Activated T-helper 2 cell treated with anti-CD3 and anti-CD28 coated beads, Interferon-gamma antibody, Interleukin-2, Interleukin-4, amounts not matched to agents 10 μg/mL and 5 μg/mL and 100 μg/mL, durations not matched to agents 14 hours and 24 hours and 36 hours (primary cell): Measurements from ENCODE around the gene ARL6IP4. TPM values are rescaled to one million over a fixed set of nuclear protein-coding genes. Genes with fewer than 3 reads are reported as not detected.
"Not testable (repeated sequence)": the region's sequence is repeated elsewhere in the genome, so short reads cannot be mapped to it uniquely, and the experiment has no call there.

Experiments
- DNase-seq: peaks from one replicate; pipeline ENCODE4 v3.0.0; 2021; ENCODE audit warnings: low spot score
- H3K27ac Mint-ChIP-seq: one replicate; pipeline ENCODE4 v1.8.0; 2021; ENCODE audit warnings: mixed read lengths
- H3K27me3 Mint-ChIP-seq: one replicate; pipeline ENCODE4 v1.8.0; 2021; ENCODE audit warnings: low read depth, mixed read lengths
- H3K36me3 Mint-ChIP-seq: one replicate; pipeline ENCODE4 v1.8.0; 2021; ENCODE audit warnings: low read depth, mixed read lengths
- H3K4me1 Mint-ChIP-seq: one replicate; pipeline ENCODE4 v1.8.0; 2021; ENCODE audit warnings: low read depth, mixed read lengths
- H3K4me3 Mint-ChIP-seq: one replicate; pipeline ENCODE4 v1.8.0; 2021; ENCODE audit warnings: low read depth, mild to moderate bottlenecking, moderate library complexity, mixed read lengths
- H3K9me3 Mint-ChIP-seq: one replicate; pipeline ENCODE4 v1.8.0; 2021; ENCODE audit warnings: mixed read lengths
- intact Hi-C: fragments of 100-400 bp; cut with micrococcal nuclease; formaldehyde crosslinking; loops from one replicate; pipeline ENCODE4 v1.15.1; 2023
- total RNA-seq: library from RNA; stranded (reverse); gene quantifications from 2 replicates; pipeline ENCODE4 v1.2.3, GENCODE V29; 2022

ARL6IP4 gene
- total RNA-seq, 1 donor from 2014 or later, result 168 TPM

GRCh38 chr12:123003257-123003656, 22.8 kb downstream of the ARL6IP4 start:
- Mint-ChIP-seq H3K9me3 (no peaks in the 10 kb centered on the region), H3K4me1 (no peaks in the 10 kb centered on the region), H3K4me3 (no peak overlapping the region), H3K27ac (no peak overlapping the region), H3K27me3 (no peaks in the 10 kb centered on the region), H3K36me3 (no peaks in the 10 kb centered on the region)
- DNase-seq, result no peak
- intact Hi-C loops, result no loop called here

GRCh38 chr12:123004287-123004686, 23.8 kb downstream of the ARL6IP4 start:
- no peak overlapping the region for H3K27ac Mint-ChIP-seq
- no peaks in the 10 kb centered on the region for H3K4me1 Mint-ChIP-seq
- no peak for DNase-seq
- no peak overlapping the region for H3K4me3 Mint-ChIP-seq
- no peaks in the 10 kb centered on the region for H3K9me3 Mint-ChIP-seq
- no peaks in the 10 kb centered on the region for H3K36me3 Mint-ChIP-seq
- H3K27me3 Mint-ChIP-seq, result no peaks in the 10 kb centered on the region
- intact Hi-C loops, result no loop called here

GRCh38 chr12:123005081-123005626, 24.7 kb downstream of the ARL6IP4 start:
- Mint-ChIP-seq H3K4me3 (no peak overlapping the region), H3K9me3 (no peaks in the 10 kb centered on the region), H3K27me3 (no peaks in the 10 kb centered on the region), H3K4me1 (no peaks in the 10 kb centered on the region), H3K36me3 (no peaks in the 10 kb centered on the region), H3K27ac (no peak overlapping the region)
- intact Hi-C loops, result no loop called here
- no peak for DNase-seq

- H3K27ac Mint-ChIP-seq, result no peak overlapping the region
- no peak overlapping the region for H3K4me3 Mint-ChIP-seq
- no peak for DNase-seq
- no peaks in the 10 kb centered on the region for H3K9me3 Mint-ChIP-seq
- H3K4me1 Mint-ChIP-seq, result no peaks in the 10 kb centered on the region
- intact Hi-C loops, result no loop called here
- no peaks in the 10 kb centered on the region for H3K36me3 Mint-ChIP-seq
- H3K27me3 Mint-ChIP-seq, result no peaks in the 10 kb centered on the region
These were observed 26.5 kb downstream of the ARL6IP4 start for GRCh38 chr12:123006977-123007376.

GRCh38 chr12:123010110-123010509, 29.6 kb downstream of the ARL6IP4 start:
- no peaks in the 10 kb centered on the region for H3K36me3 Mint-ChIP-seq
- H3K9me3 Mint-ChIP-seq, result no peaks in the 10 kb centered on the region
- no peaks in the 10 kb centered on the region for H3K4me1 Mint-ChIP-seq
- no peak overlapping the region for H3K4me3 Mint-ChIP-seq
- DNase-seq, result no peak
- no peaks in the 10 kb centered on the region for H3K27me3 Mint-ChIP-seq
- H3K27ac Mint-ChIP-seq, result no peak overlapping the region
- intact Hi-C loops, result no loop called here

GRCh38 chr12:123010681-123011080, 30.2 kb downstream of the ARL6IP4 start:
- intact Hi-C loops, result no loop called here
- no peak overlapping the region for H3K27ac Mint-ChIP-seq
- H3K4me1 Mint-ChIP-seq, result no peaks in the 10 kb centered on the region
- no peak overlapping the region for H3K4me3 Mint-ChIP-seq
- H3K36me3 Mint-ChIP-seq, result no peaks in the 10 kb centered on the region
- no peak for DNase-seq
- H3K9me3 Mint-ChIP-seq, result no peaks in the 10 kb centered on the region
- H3K27me3 Mint-ChIP-seq, result no peaks in the 10 kb centered on the region

- Mint-ChIP-seq H3K4me1 (no peaks in the 10 kb centered on the region), H3K36me3 (no peaks in the 10 kb centered on the region), H3K9me3 (no peaks in the 10 kb centered on the region), H3K27me3 (no peaks in the 10 kb centered on the region), H3K27ac (no peak overlapping the region), H3K4me3 (no peak overlapping the region)
- intact Hi-C loops, result no loop called here
- no peak for DNase-seq
These were observed 31.2 kb downstream of the ARL6IP4 start for GRCh38 chr12:123011701-123012100.

GRCh38 chr12:123013185-123014095, 33.0 kb downstream of the ARL6IP4 start:
- no peaks in the 10 kb centered on the region for H3K9me3 Mint-ChIP-seq
- no peaks in the 10 kb centered on the region for H3K27me3 Mint-ChIP-seq
- H3K36me3 Mint-ChIP-seq, result no peaks in the 10 kb centered on the region
- no peak overlapping the region for H3K4me3 Mint-ChIP-seq
- no peak overlapping the region for H3K27ac Mint-ChIP-seq
- intact Hi-C loops, result no loop called here
- H3K4me1 Mint-ChIP-seq, result peaks cover 1% of the 10 kb centered on the region
- no peak for DNase-seq

- H3K27ac Mint-ChIP-seq, H3K27me3 Mint-ChIP-seq, H3K36me3 Mint-ChIP-seq, intact Hi-C loops, DNase-seq, H3K9me3 Mint-ChIP-seq, H3K4me1 Mint-ChIP-seq, H3K4me3 Mint-ChIP-seq: not testable (repeated sequence)
These were observed 34.0 kb downstream of the ARL6IP4 start for GRCh38 chr12:123014473-123014872.

- H3K27ac Mint-ChIP-seq, result no peak overlapping the region
- no peaks in the 10 kb centered on the region for H3K27me3 Mint-ChIP-seq
- no peak overlapping the region for H3K4me3 Mint-ChIP-seq
- H3K4me1 Mint-ChIP-seq, result peaks cover 5% of the 10 kb centered on the region
- DNase-seq, result no peak
- no peaks in the 10 kb centered on the region for H3K9me3 Mint-ChIP-seq
- intact Hi-C loops, result no loop called here
- no peaks in the 10 kb centered on the region for H3K36me3 Mint-ChIP-seq
These were observed 37.3 kb downstream of the ARL6IP4 start for GRCh38 chr12:123017753-123018152.

GRCh38 chr12:123019841-123020138, 39.3 kb downstream of the ARL6IP4 start:
- H3K36me3 Mint-ChIP-seq, result no peaks in the 10 kb centered on the region
- H3K27me3 Mint-ChIP-seq, result no peaks in the 10 kb centered on the region
- peaks cover 17% of the 10 kb centered on the region for H3K4me1 Mint-ChIP-seq
- no peak overlapping the region for H3K4me3 Mint-ChIP-seq
- no peak for DNase-seq
- intact Hi-C loops, result loop anchor here (5.0 kb wide), 2 partner anchors 58 to 218 kb away; no protein-coding TSS in a partner anchor
- H3K27ac Mint-ChIP-seq, result no peak overlapping the region
- H3K9me3 Mint-ChIP-seq, result no peaks in the 10 kb centered on the region

GRCh38 chr12:123021688-123022604, 41.5 kb downstream of the ARL6IP4 start:
- Mint-ChIP-seq H3K4me3 (no peak overlapping the region), H3K4me1 (peaks cover 25% of the 10 kb centered on the region), H3K9me3 (no peaks in the 10 kb centered on the region), H3K27me3 (no peaks in the 10 kb centered on the region), H3K36me3 (no peaks in the 10 kb centered on the region), H3K27ac (no peak overlapping the region)
- intact Hi-C loops, result loop anchor here (5.0 kb wide), 2 partner anchors 55 to 215 kb away; no protein-coding TSS in a partner anchor
- DNase-seq, result no peak
